GM10248 (cell line): ENCODE data around the gene GJC2.

ENCODE experiments used
- CTCF ChIA-PET: fragments of 300-600 bp; sonication (Branson Sonifier 250); formaldehyde crosslinking; extraction: SDS; loops from one replicate; lab custom pipeline; 2021; ENCODE audit warnings: antibody characterized with exemption; lab: Yijun Ruan, JAX
- POLR2A ChIA-PET: fragments of 350-650 bp; sonication (Branson Sonifier 250); formaldehyde crosslinking; extraction: SDS; loops from one replicate; lab custom pipeline; 2020; ENCODE audit warnings: antibody characterized with exemption; lab: Yijun Ruan, JAX
- DNase-seq: peaks from one replicate; pipeline ENCODE4 v3.0.0; 2012; ENCODE audit errors: extremely low spot score
- CTCF ChIP-seq: IDR thresholded peaks from 2 replicates; pipeline ENCODE4 v1.5.1; 2012; ENCODE audit warnings: mild to moderate bottlenecking, low read depth; ENCODE audit errors: extremely low read depth, missing control alignments, control extremely low read depth

GJC2 gene

GRCh38 chr1:228104526-228105269 lies 45.0 kb upstream of the GJC2 start:
- no peak for DNase-seq
- ChIA-PET CTCF (no interaction called here), POLR2A (no interaction called here)
- TF ChIP-seq CTCF: no peak

- POLR2A ChIA-PET: interaction anchor here (1.5 kb wide), 1 partner anchor 23 kb away, joined by 5 read pairs; the partner anchor contains the start of gene ARF1
- CTCF ChIA-PET: interaction anchor here (1.9 kb wide), 1 partner anchor 26 kb away, joined by 10 read pairs; no protein-coding TSS in a partner anchor
- DNase-seq: no peak
- no peak for TF ChIP-seq CTCF
These were observed 44.3 kb upstream of the GJC2 start for GRCh38 chr1:228105270-228105995.

- no peak for DNase-seq
- ChIA-PET POLR2A (interaction anchor here (1.5 kb wide), 1 partner anchor 24 kb away, joined by 5 read pairs; the partner anchor contains the start of gene ARF1), CTCF (interaction anchor here (1.4 to 1.9 kb wide), 3 partner anchors 18 to 60 kb away, joined by 3 to 10 read pairs (median 7); no protein-coding TSS in a partner anchor)
- no peak for TF ChIP-seq CTCF
These were observed 43.5 kb upstream of the GJC2 start for GRCh38 chr1:228105996-228106799.

- no peak for TF ChIP-seq CTCF
- POLR2A ChIA-PET: interaction anchor here (1.5 kb wide), 1 partner anchor 25 kb away, joined by 5 read pairs; the partner anchor contains the start of gene ARF1
- no peak for DNase-seq
- CTCF ChIA-PET: interaction anchor here (1.4 to 1.9 kb wide), 3 partner anchors 18 to 60 kb away, joined by 3 to 10 read pairs (median 7); no protein-coding TSS in a partner anchor
These were observed 43.0 kb upstream of the GJC2 start for GRCh38 chr1:228106800-228107054.

- POLR2A ChIA-PET: no interaction called here
- DNase-seq: no peak
- CTCF ChIA-PET: interaction anchor here (0.9 to 1.9 kb wide), 3 partner anchors 17 to 59 kb away, joined by 3 to 10 read pairs (median 3); partner anchors contain the start of gene IBA57
- TF ChIP-seq CTCF: no peak
These were observed 42.1 kb upstream of the GJC2 start for GRCh38 chr1:228107636-228108035.
